ENCODE measurements around the gene LGALS3BP.

Gene LGALS3BP

GRCh38 chr17:78971756-78972506 is 7.8 kb downstream of the LGALS3BP start:
- TF ChIP-seq CTCF (IDR thresholded peaks at IDR 0.05): no peak

GRCh38 chr17:78970834-78971755 is 8.6 kb downstream of the LGALS3BP start:
- TF ChIP-seq CTCF (IDR thresholded peaks at IDR 0.05): peak; percentile 87

- no peak for TF ChIP-seq CTCF (IDR thresholded peaks at IDR 0.05)
Observed at GRCh38 chr17:78969865-78970264, 9.9 kb downstream of the LGALS3BP start.

- no peak for TF ChIP-seq CTCF (IDR thresholded peaks at IDR 0.05)
Observed at GRCh38 chr17:78967782-78968362, 11.9 kb downstream of the LGALS3BP start.

GRCh38 chr17:78966910-78967600 is 12.7 kb downstream of the LGALS3BP start:
- no peak for TF ChIP-seq CTCF (IDR thresholded peaks at IDR 0.05)

GRCh38 chr17:78966123-78966813 is 13.5 kb downstream of the LGALS3BP start:
- no peak for TF ChIP-seq CTCF (IDR thresholded peaks at IDR 0.05)
